GM18873 (cell line): Measurements from ENCODE around the gene ZPLD1.

Source experiments
- ATAC-seq: cut with Tn5 transposase; IDR thresholded peaks from one replicate; pipeline ENCODE4 v1.9.1; 2021; ENCODE audit warnings: mild to moderate bottlenecking, moderate library complexity, moderate number of reproducible peaks; ENCODE audit not compliant: unreplicated experiment, low FRiP score

Gene ZPLD1

GRCh38 chr3:102434715-102435114, at the start of gene ZPLD1:
ZPLD1 (plus strand) TSS chr3:102435015; CDS start chr3:102438488, 3,473 bp downstream.
- no peak for ATAC-seq

GRCh38 chr3:102390171-102390864, 44.5 kb upstream of the ZPLD1 start:
- no peak for ATAC-seq

- no peak for ATAC-seq
Measured at GRCh38 chr3:102390916-102391315, 43.9 kb upstream of the ZPLD1 start.

- ATAC-seq = no peak
Measured at GRCh38 chr3:102391491-102391890, 43.3 kb upstream of the ZPLD1 start.

GRCh38 chr3:102394517-102394916, 40.3 kb upstream of the ZPLD1 start:
- no peak for ATAC-seq

GRCh38 chr3:102398176-102398575, 36.6 kb upstream of the ZPLD1 start:
- ATAC-seq = no peak

- no peak for ATAC-seq
Measured at GRCh38 chr3:102398666-102399065, 36.1 kb upstream of the ZPLD1 start.

GRCh38 chr3:102400142-102400541, 34.7 kb upstream of the ZPLD1 start:
- ATAC-seq = no peak

- no peak for ATAC-seq
Measured at GRCh38 chr3:102400766-102401165, 34.0 kb upstream of the ZPLD1 start.

- no peak for ATAC-seq
Measured at GRCh38 chr3:102410616-102411015, 24.2 kb upstream of the ZPLD1 start.

- ATAC-seq = peak; percentile 48
Measured at GRCh38 chr3:102415553-102415952, 19.3 kb upstream of the ZPLD1 start.

- no peak for ATAC-seq
Measured at GRCh38 chr3:102419786-102420185, 15.0 kb upstream of the ZPLD1 start.

GRCh38 chr3:102441832-102442231, 7.0 kb downstream of the ZPLD1 start:
- no peak for ATAC-seq

GRCh38 chr3:102443021-102443420, 8.2 kb downstream of the ZPLD1 start:
- ATAC-seq = no peak

GRCh38 chr3:102444101-102444500, 9.3 kb downstream of the ZPLD1 start:
- ATAC-seq = no peak

GRCh38 chr3:102447272-102447671, 12.5 kb downstream of the ZPLD1 start:
- no peak for ATAC-seq

GRCh38 chr3:102449341-102449740, 14.5 kb downstream of the ZPLD1 start:
- ATAC-seq = no peak

- no peak for ATAC-seq
Measured at GRCh38 chr3:102449930-102450329, 15.1 kb downstream of the ZPLD1 start.

- no peak for ATAC-seq
Measured at GRCh38 chr3:102450976-102451375, 16.2 kb downstream of the ZPLD1 start.

GRCh38 chr3:102451543-102451942, 16.7 kb downstream of the ZPLD1 start:
- no peak for ATAC-seq

- ATAC-seq = no peak
Measured at GRCh38 chr3:102454181-102454580, 19.4 kb downstream of the ZPLD1 start.

GRCh38 chr3:102457644-102458043, 22.8 kb downstream of the ZPLD1 start:
- no peak for ATAC-seq

- no peak for ATAC-seq
Measured at GRCh38 chr3:102460579-102460978, 25.8 kb downstream of the ZPLD1 start.
